SK-N-SH treated with all-trans-retinoic acid at 6 μM for 48 hours (cell line): ENCODE data around the gene SLC6A20.

ENCODE experiments used
- PATZ1 ChIP-seq: fragments of 250-450 bp; sonication (Bioruptor Pico); IDR thresholded peaks from 2 replicates; pipeline ENCODE4 v1.8.0; 2020; ENCODE audit warnings: mild to moderate bottlenecking, moderate library complexity, borderline replicate concordance
- ZNF565 ChIP-seq: fragments of 450-650 bp; formaldehyde crosslinking; conservative IDR thresholded peaks from 2 replicates; pipeline ENCODE4 v1.5.0; 2020; ENCODE audit warnings: low read depth, mild to moderate bottlenecking, moderate library complexity
- ZNF70 ChIP-seq: fragments of 450-650 bp; formaldehyde crosslinking; IDR thresholded peaks from 2 replicates; pipeline ENCODE4 v1.5.0; 2020; ENCODE audit warnings: mild to moderate bottlenecking, moderate library complexity
- TF ChIP-seq, protein P1 (sequence below): fragments of 250-450 bp; sonication (Bioruptor Pico); IDR thresholded peaks from 2 replicates; pipeline ENCODE4 v1.5.0; 2020; ENCODE audit warnings: mild to moderate bottlenecking, moderate library complexity
- TF ChIP-seq, protein P2 (sequence below): fragments of 250-450 bp; sonication (Bioruptor Pico); IDR thresholded peaks from 2 replicates; pipeline ENCODE4 v1.5.1; 2021; ENCODE audit warnings: mild to moderate bottlenecking, moderate library complexity

DNA sequence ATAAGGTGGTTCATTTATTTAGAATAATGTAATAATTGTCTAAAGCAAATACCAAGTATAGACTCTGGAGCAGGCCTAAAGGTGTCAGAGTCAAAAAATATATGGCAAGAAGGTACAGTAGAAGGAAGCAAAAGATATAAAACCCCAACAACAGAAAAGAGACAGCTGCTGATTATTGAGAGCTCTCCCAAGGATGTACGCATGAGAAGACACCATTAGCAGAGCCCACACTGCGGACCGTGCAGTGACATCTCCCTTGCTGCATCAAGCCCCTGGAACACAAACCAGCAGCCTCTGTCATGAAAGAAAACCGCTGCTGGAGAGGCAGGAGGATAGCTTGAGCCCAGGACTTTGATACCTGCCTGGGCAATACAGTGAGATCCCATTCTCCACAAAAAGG is 18.0 kb upstream of the SLC6A20 start:
- TF ChIP-seq PATZ1 (CRISPR knock-in tag), result no peak
- TF ChIP-seq, protein P1, sequence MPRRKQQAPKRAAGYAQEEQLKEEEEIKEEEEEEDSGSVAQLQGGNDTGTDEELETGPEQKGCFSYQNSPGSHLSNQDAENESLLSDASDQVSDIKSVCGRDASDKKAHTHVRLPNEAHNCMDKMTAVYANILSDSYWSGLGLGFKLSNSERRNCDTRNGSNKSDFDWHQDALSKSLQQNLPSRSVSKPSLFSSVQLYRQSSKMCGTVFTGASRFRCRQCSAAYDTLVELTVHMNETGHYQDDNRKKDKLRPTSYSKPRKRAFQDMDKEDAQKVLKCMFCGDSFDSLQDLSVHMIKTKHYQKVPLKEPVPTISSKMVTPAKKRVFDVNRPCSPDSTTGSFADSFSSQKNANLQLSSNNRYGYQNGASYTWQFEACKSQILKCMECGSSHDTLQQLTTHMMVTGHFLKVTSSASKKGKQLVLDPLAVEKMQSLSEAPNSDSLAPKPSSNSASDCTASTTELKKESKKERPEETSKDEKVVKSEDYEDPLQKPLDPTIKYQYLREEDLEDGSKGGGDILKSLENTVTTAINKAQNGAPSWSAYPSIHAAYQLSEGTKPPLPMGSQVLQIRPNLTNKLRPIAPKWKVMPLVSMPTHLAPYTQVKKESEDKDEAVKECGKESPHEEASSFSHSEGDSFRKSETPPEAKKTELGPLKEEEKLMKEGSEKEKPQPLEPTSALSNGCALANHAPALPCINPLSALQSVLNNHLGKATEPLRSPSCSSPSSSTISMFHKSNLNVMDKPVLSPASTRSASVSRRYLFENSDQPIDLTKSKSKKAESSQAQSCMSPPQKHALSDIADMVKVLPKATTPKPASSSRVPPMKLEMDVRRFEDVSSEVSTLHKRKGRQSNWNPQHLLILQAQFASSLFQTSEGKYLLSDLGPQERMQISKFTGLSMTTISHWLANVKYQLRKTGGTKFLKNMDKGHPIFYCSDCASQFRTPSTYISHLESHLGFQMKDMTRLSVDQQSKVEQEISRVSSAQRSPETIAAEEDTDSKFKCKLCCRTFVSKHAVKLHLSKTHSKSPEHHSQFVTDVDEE (CRISPR knock-in tag), result no peak
- no peak for TF ChIP-seq ZNF70
- no peak for TF ChIP-seq ZNF565 (CRISPR knock-in tag)
- TF ChIP-seq, protein P2, sequence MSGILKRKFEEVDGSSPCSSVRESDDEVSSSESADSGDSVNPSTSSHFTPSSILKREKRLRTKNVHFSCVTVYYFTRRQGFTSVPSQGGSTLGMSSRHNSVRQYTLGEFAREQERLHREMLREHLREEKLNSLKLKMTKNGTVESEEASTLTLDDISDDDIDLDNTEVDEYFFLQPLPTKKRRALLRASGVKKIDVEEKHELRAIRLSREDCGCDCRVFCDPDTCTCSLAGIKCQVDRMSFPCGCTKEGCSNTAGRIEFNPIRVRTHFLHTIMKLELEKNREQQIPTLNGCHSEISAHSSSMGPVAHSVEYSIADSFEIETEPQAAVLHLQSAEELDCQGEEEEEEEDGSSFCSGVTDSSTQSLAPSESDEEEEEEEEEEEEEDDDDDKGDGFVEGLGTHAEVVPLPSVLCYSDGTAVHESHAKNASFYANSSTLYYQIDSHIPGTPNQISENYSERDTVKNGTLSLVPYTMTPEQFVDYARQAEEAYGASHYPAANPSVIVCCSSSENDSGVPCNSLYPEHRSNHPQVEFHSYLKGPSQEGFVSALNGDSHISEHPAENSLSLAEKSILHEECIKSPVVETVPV (CRISPR knock-in tag), result no peak
